ENCODE measurements around the gene NUDT8. TPM values are rescaled to one million over a fixed set of nuclear protein-coding genes. Genes with fewer than 3 reads are reported as not detected.

NUDT8 gene
- total and polyA plus RNA-seq, 5 donors from 2014 or later = 1.2 to 3.7 (median 2.1) TPM

DNA sequence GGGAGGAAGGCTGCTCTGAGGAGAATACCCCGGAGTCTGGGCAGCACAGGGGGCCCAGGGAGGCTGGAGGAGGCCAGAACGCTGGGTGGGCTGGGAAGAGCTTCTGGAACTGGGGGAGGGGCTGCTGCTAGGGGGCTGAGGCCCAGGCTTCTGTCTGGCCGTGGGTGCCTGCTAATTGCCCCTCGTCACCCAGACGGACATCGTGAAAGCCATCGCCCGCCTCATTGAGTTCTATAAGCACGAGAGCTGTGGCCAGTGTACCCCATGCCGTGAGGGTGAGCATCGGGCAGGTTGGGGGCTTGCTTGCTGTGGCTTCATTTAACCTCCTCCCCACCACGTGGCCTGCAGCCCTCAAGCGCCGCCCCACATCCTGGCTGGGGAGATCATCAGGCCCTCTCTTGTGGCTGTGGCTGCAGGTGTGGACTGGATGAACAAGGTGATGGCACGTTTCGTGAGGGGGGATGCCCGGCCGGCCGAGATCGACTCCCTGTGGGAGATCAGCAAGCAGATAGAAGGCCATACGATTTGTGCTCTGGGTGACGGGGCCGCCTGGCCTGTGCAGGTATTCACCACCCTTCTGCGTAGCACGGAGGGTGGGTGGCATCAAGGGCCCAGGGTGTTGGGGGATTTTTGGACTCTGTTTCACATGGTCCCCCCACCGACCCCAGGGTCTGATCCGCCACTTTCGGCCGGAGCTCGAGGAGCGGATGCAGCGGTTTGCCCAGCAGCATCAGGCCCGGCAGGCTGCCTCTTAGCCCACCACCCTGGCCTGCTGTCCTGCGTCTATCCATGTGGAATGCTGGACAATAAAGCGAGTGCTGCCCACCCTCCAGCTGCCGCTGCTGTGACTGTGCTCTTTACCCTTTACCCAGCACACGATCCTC is 17.8 kb downstream of the NUDT8 start:
- H3K27ac ChIP-seq (ENCODE audit: insufficient read depth, low read length, poor library complexity, severe bottlenecking) = no peak overlapping the region
- peaks cover 0 to 2% (median 0%) of the 10 kb centered on the region in 7 donors for H3K9me3 Mint-ChIP-seq

DNA sequence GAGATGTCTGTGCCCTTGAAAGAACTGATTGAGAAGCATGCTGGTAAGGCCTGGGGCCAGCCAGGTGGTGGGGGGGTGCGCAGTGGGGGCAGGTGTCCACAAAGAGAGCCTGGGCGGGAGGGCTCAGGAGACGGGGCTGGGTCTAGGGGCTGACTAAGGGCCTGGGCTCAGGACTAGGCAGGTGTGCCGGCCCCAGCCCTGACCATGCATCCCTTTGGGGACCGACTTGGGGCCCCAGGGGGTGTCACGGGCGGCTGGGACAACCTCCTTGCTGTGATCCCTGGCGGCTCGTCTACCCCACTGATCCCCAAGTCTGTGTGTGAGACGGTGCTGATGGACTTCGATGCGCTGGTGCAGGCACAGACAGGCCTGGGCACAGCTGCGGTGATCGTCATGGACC is 18.6 kb downstream of the NUDT8 start:
- Mint-ChIP-seq H3K27me3 (no peaks in the 10 kb centered on the region), H3K4me1 (peaks cover 0 to 56% (median 14%) of the 10 kb centered on the region in 4 donors), H3K36me3 (peaks cover 14% of the 10 kb centered on the region), H3K4me3 (no peak overlapping the region), H3K27ac (no peak overlapping the region), H3K9me3 (peaks cover 0 to 2% (median 0%) of the 10 kb centered on the region in 7 donors)
- peaks cover 45% of the 10 kb centered on the region for H3K4me1 ChIP-seq (ENCODE audit: control insufficient read depth, insufficient read depth, low read length, poor library complexity, severe bottlenecking)
- H3K9me3 ChIP-seq (ENCODE audit: control insufficient read depth in 2 of 2, low read length in 2 of 2) = no peaks in the 10 kb centered on the region
- H3K27me3 ChIP-seq (ENCODE audit: control insufficient read depth, insufficient read depth, low read length) = no peaks in the 10 kb centered on the region
- DNase-seq = no peak
- no peak overlapping the region for H3K27ac ChIP-seq (ENCODE audit: insufficient read depth, low read length, poor library complexity, severe bottlenecking)
- no peak overlapping the region for H3K4me3 ChIP-seq (ENCODE audit: low read depth, low read length)
- H3K36me3 ChIP-seq (ENCODE audit: control insufficient read depth, insufficient read depth, low read length) = peaks cover 35% of the 10 kb centered on the region
- no peak for ATAC-seq (ENCODE audit: low read depth in 2 of 2)

More for the DNA sequence above, 17.8 kb downstream of the NUDT8 start:
- Histone ChIP-seq H3K4me1 (ENCODE audit: control insufficient read depth, insufficient read depth, low read length, poor library complexity, severe bottlenecking) (peaks cover 39% of the 10 kb centered on the region), H3K36me3 (ENCODE audit: control insufficient read depth, insufficient read depth, low read length) (peaks cover 35% of the 10 kb centered on the region), H3K9me3 (ENCODE audit: control insufficient read depth in 2 of 2, low read length in 2 of 2) (no peaks in the 10 kb centered on the region), H3K4me3 (ENCODE audit: low read depth, low read length) (no peak overlapping the region), H3K27me3 (ENCODE audit: control insufficient read depth, insufficient read depth, low read length) (no peaks in the 10 kb centered on the region)
- no peak overlapping the region for H3K4me3 Mint-ChIP-seq
- DNase-seq = no peak
- H3K27me3 Mint-ChIP-seq = no peaks in the 10 kb centered on the region
- ATAC-seq (ENCODE audit: low read depth in 2 of 2) = no peak
- H3K4me1 Mint-ChIP-seq = peaks cover 0 to 51% (median 12%) of the 10 kb centered on the region in 4 donors
- peaks cover 14% of the 10 kb centered on the region for H3K36me3 Mint-ChIP-seq
- no peak overlapping the region for H3K27ac Mint-ChIP-seq

DNA sequence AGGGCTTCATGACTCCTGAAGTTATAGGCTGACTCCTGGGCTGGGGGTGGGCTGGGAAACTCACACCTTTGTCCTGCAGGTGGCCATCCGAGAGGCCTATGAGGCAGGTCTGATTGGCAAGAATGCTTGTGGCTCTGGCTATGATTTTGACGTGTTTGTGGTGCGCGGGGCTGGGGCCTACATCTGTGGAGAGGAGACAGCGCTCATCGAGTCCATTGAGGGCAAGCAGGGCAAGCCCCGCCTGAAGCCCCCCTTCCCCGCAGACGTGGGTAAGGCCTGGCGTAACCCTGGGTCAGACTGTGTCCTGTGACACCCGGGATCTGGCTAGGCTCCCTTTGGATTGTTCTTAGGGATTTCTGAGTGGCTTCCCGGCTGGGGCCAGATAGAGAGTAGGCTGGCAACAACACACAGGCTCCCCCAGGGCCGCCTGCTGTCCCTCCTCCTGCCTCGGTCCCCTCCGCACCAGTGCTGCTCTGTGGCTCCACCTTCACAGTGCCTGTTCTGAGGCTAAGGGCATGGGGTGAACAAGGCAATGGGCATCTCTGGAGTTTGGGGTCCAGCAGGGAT is 19.4 kb downstream of the NUDT8 start:
- no peak overlapping the region for H3K4me3 ChIP-seq (ENCODE audit: low read depth, low read length)
- Mint-ChIP-seq H3K27me3 (no peaks in the 10 kb centered on the region), H3K4me3 (peak overlapping the region in 1 of 4 donors; percentile 43), H3K36me3 (peaks cover 14% of the 10 kb centered on the region), H3K4me1 (peaks cover 0 to 55% (median 15%) of the 10 kb centered on the region in 4 donors), H3K9me3 (peaks cover 0 to 2% (median 0%) of the 10 kb centered on the region in 7 donors), H3K27ac (no peak overlapping the region)
- no peaks in the 10 kb centered on the region for H3K27me3 ChIP-seq (ENCODE audit: control insufficient read depth, insufficient read depth, low read length)
- no peaks in the 10 kb centered on the region for H3K9me3 ChIP-seq (ENCODE audit: control insufficient read depth in 2 of 2, low read length in 2 of 2)
- peaks cover 35% of the 10 kb centered on the region for H3K36me3 ChIP-seq (ENCODE audit: control insufficient read depth, insufficient read depth, low read length)
- no peak for DNase-seq
- H3K27ac ChIP-seq (ENCODE audit: insufficient read depth, low read length, poor library complexity, severe bottlenecking) = no peak overlapping the region
- H3K4me1 ChIP-seq (ENCODE audit: control insufficient read depth, insufficient read depth, low read length, poor library complexity, severe bottlenecking) = peaks cover 44% of the 10 kb centered on the region
- no peak for ATAC-seq (ENCODE audit: low read depth in 2 of 2)

DNA sequence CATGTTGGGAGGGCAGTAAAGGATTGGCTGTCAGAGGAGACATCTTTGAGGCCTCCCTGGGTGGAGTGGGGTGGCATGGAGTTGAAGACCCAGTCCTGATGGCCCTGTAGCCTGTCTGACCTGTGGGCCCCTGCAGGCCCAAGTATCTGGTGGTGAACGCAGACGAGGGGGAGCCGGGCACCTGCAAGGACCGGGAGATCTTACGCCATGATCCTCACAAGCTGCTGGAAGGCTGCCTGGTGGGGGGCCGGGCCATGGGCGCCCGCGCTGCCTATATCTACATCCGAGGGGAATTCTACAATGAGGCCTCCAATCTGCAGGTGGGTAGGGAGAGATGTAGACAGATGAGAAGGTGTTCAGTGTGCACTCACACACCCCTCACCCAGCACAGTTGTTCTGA is 20.4 kb downstream of the NUDT8 start:
- no peak overlapping the region for H3K4me3 ChIP-seq (ENCODE audit: low read depth, low read length)
- H3K27me3 Mint-ChIP-seq = peaks cover under 1% of the 10 kb centered on the region
- no peak overlapping the region for H3K27ac Mint-ChIP-seq
- no peaks in the 10 kb centered on the region for H3K27me3 ChIP-seq (ENCODE audit: control insufficient read depth, insufficient read depth, low read length)
- peaks cover 0 to 44% (median 16%) of the 10 kb centered on the region in 4 donors for H3K4me1 Mint-ChIP-seq
- peaks cover 0 to 2% (median 0%) of the 10 kb centered on the region in 7 donors for H3K9me3 Mint-ChIP-seq
- DNase-seq (no peak), ATAC-seq (ENCODE audit: low read depth in 2 of 2) (no peak)
- H3K4me3 Mint-ChIP-seq = no peak overlapping the region
- H3K9me3 ChIP-seq (ENCODE audit: control insufficient read depth in 2 of 2, low read length in 2 of 2) = no peaks in the 10 kb centered on the region
- peaks cover 14% of the 10 kb centered on the region for H3K36me3 Mint-ChIP-seq
- H3K4me1 ChIP-seq (ENCODE audit: control insufficient read depth, insufficient read depth, low read length, poor library complexity, severe bottlenecking) = peaks cover 33% of the 10 kb centered on the region
- H3K36me3 ChIP-seq (ENCODE audit: control insufficient read depth, insufficient read depth, low read length) = peaks cover 35% of the 10 kb centered on the region
- no peak overlapping the region for H3K27ac ChIP-seq (ENCODE audit: insufficient read depth, low read length, poor library complexity, severe bottlenecking)

DNA sequence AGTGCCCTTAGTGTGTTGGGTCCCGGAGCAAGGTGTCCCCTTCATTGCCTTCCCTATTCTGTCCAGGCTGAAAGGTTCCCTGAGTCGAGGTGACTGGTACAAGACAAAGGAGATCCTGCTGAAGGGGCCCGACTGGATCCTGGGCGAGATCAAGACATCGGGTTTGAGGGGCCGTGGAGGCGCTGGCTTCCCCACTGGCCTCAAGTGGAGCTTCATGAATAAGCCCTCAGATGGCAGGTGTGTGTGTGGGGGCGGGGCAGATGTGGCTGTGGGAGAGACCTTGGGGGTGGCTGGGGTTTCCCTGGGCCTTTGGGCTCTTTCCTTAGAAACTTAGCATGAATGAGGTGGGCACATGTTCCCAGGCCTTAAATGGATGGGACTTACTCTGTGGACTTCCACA is 21.3 kb downstream of the NUDT8 start:
- Histone ChIP-seq H3K4me1 (ENCODE audit: control insufficient read depth, insufficient read depth, low read length, poor library complexity, severe bottlenecking) (peaks cover 25% of the 10 kb centered on the region), H3K4me3 (ENCODE audit: low read depth, low read length) (no peak overlapping the region), H3K36me3 (ENCODE audit: control insufficient read depth, insufficient read depth, low read length) (peaks cover 35% of the 10 kb centered on the region), H3K27me3 (ENCODE audit: control insufficient read depth, insufficient read depth, low read length) (no peaks in the 10 kb centered on the region), H3K27ac (ENCODE audit: insufficient read depth, low read length, poor library complexity, severe bottlenecking) (no peak overlapping the region), H3K9me3 (ENCODE audit: control insufficient read depth in 2 of 2, low read length in 2 of 2) (no peaks in the 10 kb centered on the region)
- peaks cover 14% of the 10 kb centered on the region for H3K36me3 Mint-ChIP-seq
- H3K4me3 Mint-ChIP-seq = peak overlapping the region in 3 of 4 donors; percentile 79 to 92 (median 91)
- peak overlapping the region in 2 of 3 donors; percentile 92 to 93 for H3K27ac Mint-ChIP-seq
- ATAC-seq (ENCODE audit: low read depth in 2 of 2) = no peak
- H3K4me1 Mint-ChIP-seq = peaks cover 0 to 36% (median 12%) of the 10 kb centered on the region in 4 donors
- H3K9me3 Mint-ChIP-seq = peaks cover 0 to 2% (median 0%) of the 10 kb centered on the region in 7 donors
- DNase-seq = no peak
- H3K27me3 Mint-ChIP-seq = peaks cover 4% of the 10 kb centered on the region

DNA sequence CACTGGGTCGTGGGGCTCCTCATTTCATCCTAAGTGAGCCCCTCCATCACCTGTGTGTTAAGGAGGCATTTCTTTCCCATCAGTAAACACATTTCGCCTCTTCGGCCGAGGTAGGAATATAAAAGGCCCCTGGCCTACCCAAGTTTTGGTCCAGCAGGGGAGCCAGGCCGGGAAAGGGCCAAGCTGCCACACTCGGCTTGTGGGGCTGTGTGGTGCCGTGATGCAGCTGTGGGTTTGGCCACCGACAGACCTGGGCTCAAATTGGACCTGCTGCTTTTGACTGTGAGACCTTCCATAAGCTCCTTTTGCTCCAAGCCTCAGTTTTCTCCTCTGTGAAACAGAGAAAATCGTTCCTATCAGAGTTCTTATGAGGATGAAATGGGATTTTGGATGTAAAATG is 22.2 kb downstream of the NUDT8 start:
- H3K27me3 ChIP-seq (ENCODE audit: control insufficient read depth, insufficient read depth, low read length) = peaks cover 5% of the 10 kb centered on the region
- H3K36me3 ChIP-seq (ENCODE audit: control insufficient read depth, insufficient read depth, low read length) = peaks cover 32% of the 10 kb centered on the region
- peaks cover 11% of the 10 kb centered on the region for H3K27me3 Mint-ChIP-seq
- H3K4me3 Mint-ChIP-seq = peak overlapping the region; percentile 79 to 92 (median 90)
- peak overlapping the region; percentile 79 for H3K4me3 ChIP-seq (ENCODE audit: low read depth, low read length)
- ATAC-seq (ENCODE audit: low read depth in 2 of 2) (no peak), DNase-seq (no peak)
- peaks cover 21% of the 10 kb centered on the region for H3K4me1 ChIP-seq (ENCODE audit: control insufficient read depth, insufficient read depth, low read length, poor library complexity, severe bottlenecking)
- no peak overlapping the region for H3K27ac ChIP-seq (ENCODE audit: insufficient read depth, low read length, poor library complexity, severe bottlenecking)
- H3K27ac Mint-ChIP-seq = peak overlapping the region; percentile 92 to 95 (median 93)
- no peaks in the 10 kb centered on the region for H3K9me3 ChIP-seq (ENCODE audit: control insufficient read depth in 2 of 2, low read length in 2 of 2)
- H3K9me3 Mint-ChIP-seq = peaks cover 0 to 2% (median 0%) of the 10 kb centered on the region in 7 donors
- peaks cover 0 to 29% (median 12%) of the 10 kb centered on the region in 4 donors for H3K4me1 Mint-ChIP-seq
- H3K36me3 Mint-ChIP-seq = peaks cover 14% of the 10 kb centered on the region

DNA sequence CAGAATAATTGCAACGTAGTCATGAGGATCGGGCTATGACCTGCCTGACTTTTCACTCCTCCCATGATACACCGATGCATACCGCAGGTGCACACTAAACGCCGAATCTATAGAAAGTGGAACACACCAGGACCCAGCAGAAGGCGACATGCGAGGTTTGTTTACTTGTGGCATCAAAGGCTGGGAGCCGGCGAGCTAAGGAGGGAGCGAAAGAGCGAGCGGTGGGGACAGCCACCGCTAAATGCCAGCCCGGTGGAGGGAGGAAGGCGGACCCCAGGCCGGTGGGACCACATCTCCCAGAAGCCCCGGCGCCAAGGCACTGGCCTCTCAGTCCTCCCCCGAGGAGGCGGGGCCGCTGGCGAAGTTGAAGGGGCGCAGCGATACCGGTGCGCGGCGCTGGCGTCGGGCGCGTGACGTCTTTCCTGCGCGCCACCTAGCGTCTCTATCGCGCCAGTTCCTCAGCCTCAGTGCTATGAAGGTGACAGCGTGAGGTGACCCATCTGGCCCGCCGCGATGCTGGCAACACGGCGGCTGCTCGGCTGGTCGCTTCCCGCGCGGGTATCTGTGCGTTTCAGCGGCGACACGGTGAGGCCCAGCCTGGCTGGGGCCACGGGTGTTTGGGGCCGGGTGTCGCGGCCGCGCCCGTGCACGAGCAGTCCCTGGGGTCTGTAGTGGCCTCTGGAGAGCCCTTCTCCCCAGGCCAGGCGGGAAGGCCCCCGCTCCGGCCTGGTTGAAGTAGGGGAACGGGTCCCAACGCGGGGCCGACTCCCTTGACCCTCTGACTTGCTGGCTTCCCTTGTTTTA is 23.0 kb downstream of the NUDT8 start, which contains the start of gene NDUFV1:
Gene NDUFV1 (plus strand): TSS at position 445 of the 804 bp plus-strand sequence. CDS start 69 bp downstream, at position 514.
- Histone ChIP-seq H3K4me3 (ENCODE audit: low read depth, low read length) (peak within 1 kb of the TSS; percentile 79), H3K27ac (ENCODE audit: insufficient read depth, low read length, poor library complexity, severe bottlenecking) (peak within 1 kb of the TSS; percentile 75), H3K27me3 (ENCODE audit: control insufficient read depth, insufficient read depth, low read length) (peaks cover 6% of the 10 kb centered on the region), H3K4me1 (ENCODE audit: control insufficient read depth, insufficient read depth, low read length, poor library complexity, severe bottlenecking) (peaks cover 21% of the 10 kb centered on the region), H3K36me3 (ENCODE audit: control insufficient read depth, insufficient read depth, low read length) (peaks cover 25% of the 10 kb centered on the region), H3K9me3 (ENCODE audit: control insufficient read depth in 2 of 2, low read length in 2 of 2) (no peaks in the 10 kb centered on the region)
- Mint-ChIP-seq H3K27ac (peak within 1 kb of the TSS; percentile 92 to 95 (median 93)), H3K27me3 (peaks cover 14% of the 10 kb centered on the region), H3K4me1 (peaks cover 0 to 25% (median 11%) of the 10 kb centered on the region in 4 donors), H3K36me3 (peaks cover 14% of the 10 kb centered on the region), H3K9me3 (peaks cover 0 to 2% (median 0%) of the 10 kb centered on the region in 7 donors), H3K4me3 (peak within 1 kb of the TSS; percentile 88 to 92 (median 90))
- peak; percentile 94 to 97 (median 95) for DNase-seq
- ATAC-seq (ENCODE audit: low read depth in 2 of 2) = peak; percentile 99 to 100

Measured in CD4-positive, CD25-positive, alpha-beta regulatory T cell (primary cell).